BJ (cell line): ENCODE measurements around the gene IL21R. TPM values are rescaled to one million over a fixed set of nuclear protein-coding genes. Genes with fewer than 3 reads are reported as not detected.

Experiments used
- CTCF ChIA-PET: fragments of 350-600 bp; formaldehyde crosslinking; extraction: SDS; loops from one replicate; lab custom pipeline; 2021; ENCODE audit warnings: antibody characterized with exemption, inconsistent platforms; lab: Yijun Ruan, JAX
- POLR2A ChIA-PET: fragments of 300-600 bp; sonication (Branson Sonifier 250); formaldehyde crosslinking; extraction: SDS; loops from one replicate; lab custom pipeline; 2021; ENCODE audit warnings: antibody characterized with exemption; lab: Charles Lee
- DNase-seq: peaks from one replicate; pipeline ENCODE4 v3.0.0-alpha.2; 2011; ENCODE audit warnings: low read depth
- H3K27me3 ChIP-seq: 2 replicates; pipeline ENCODE4 v1.6.0; 2011; ENCODE audit warnings: low read length; ENCODE audit not compliant: control insufficient read depth, insufficient read depth
- H3K36me3 ChIP-seq: 2 replicates; pipeline ENCODE4 v1.5.1; 2011; ENCODE audit warnings: low read length; ENCODE audit not compliant: control insufficient read depth, insufficient read depth
- H3K4me3 ChIP-seq: 2 replicates; pipeline ENCODE4 v1.5.1; 2011; ENCODE audit warnings: low read depth, mild to moderate bottlenecking, control low read depth, low read length
- CTCF ChIP-seq: IDR thresholded peaks from 2 replicates; pipeline ENCODE4 v1.5.1; 2011; ENCODE audit warnings: low read depth, mild to moderate bottlenecking, control low read depth, inconsistent platforms, low read length, moderate library complexity; ENCODE audit not compliant: insufficient read depth
- polyA plus RNA-seq: library from polyadenylated mRNA; depleted of rRNA; stranded (reverse); fragments of >200 nt; gene quantifications from 2 replicates; pipeline ENCODE4 v1.2.3, GENCODE V29; 2011

IL21R gene
- polyA plus RNA-seq, 1 experiment = 0.58 TPM

GRCh38 chr16:27410761-27411160 is 8.8 kb downstream of the IL21R start:
- Histone ChIP-seq H3K27me3 (no peaks in the 10 kb centered on the region), H3K36me3 (no peaks in the 10 kb centered on the region), H3K4me3 (no peak overlapping the region)
- DNase-seq = no peak
- no peak for TF ChIP-seq CTCF
- POLR2A ChIA-PET = no interaction called here
- CTCF ChIA-PET = no interaction called here

- H3K4me3 ChIP-seq = no peak overlapping the region
- no peak for DNase-seq
- ChIA-PET CTCF (interaction anchor here (0.9 kb wide), 1 partner anchor 39 kb away, joined by 3 read pairs; no protein-coding TSS in a partner anchor), POLR2A (no interaction called here)
- H3K36me3 ChIP-seq = no peaks in the 10 kb centered on the region
- H3K27me3 ChIP-seq = no peaks in the 10 kb centered on the region
- TF ChIP-seq CTCF = no peak
Observed at GRCh38 chr16:27413956-27414355, 12.0 kb downstream of the IL21R start.

GRCh38 chr16:27414788-27415431 is 12.9 kb downstream of the IL21R start:
- POLR2A ChIA-PET = no interaction called here

GRCh38 chr16:27417047-27417671 is 15.2 kb downstream of the IL21R start:
- no peaks in the 10 kb centered on the region for H3K36me3 ChIP-seq
- H3K27me3 ChIP-seq = no peaks in the 10 kb centered on the region
- no peak overlapping the region for H3K4me3 ChIP-seq
- TF ChIP-seq CTCF = no peak
- no peak for DNase-seq
- ChIA-PET CTCF (no interaction called here), POLR2A (no interaction called here)

More at GRCh38 chr16:27414788-27415431, 12.9 kb downstream of the IL21R start:
- DNase-seq = no peak
- H3K4me3 ChIP-seq = no peak overlapping the region
- H3K27me3 ChIP-seq = no peaks in the 10 kb centered on the region
- no peak for TF ChIP-seq CTCF
- H3K36me3 ChIP-seq = no peaks in the 10 kb centered on the region
- CTCF ChIA-PET = interaction anchor here (0.7 kb wide), 1 partner anchor 174 kb away, joined by 3 read pairs; no protein-coding TSS in a partner anchor

- no peaks in the 10 kb centered on the region for H3K36me3 ChIP-seq
- no peak overlapping the region for H3K4me3 ChIP-seq
- ChIA-PET POLR2A (no interaction called here), CTCF (interaction anchor here (1.6 kb wide), 1 partner anchor 54 kb away, joined by 4 read pairs; no protein-coding TSS in a partner anchor)
- no peak for TF ChIP-seq CTCF
- no peak for DNase-seq
- H3K27me3 ChIP-seq = no peaks in the 10 kb centered on the region
Observed at GRCh38 chr16:27421961-27422740, 20.2 kb downstream of the IL21R start.
